Hematopoietic multipotent progenitor cell treated with erythropoietin and hydrocortisone succinate and interleukin-3 and kit ligand, for 17 days (in vitro differentiated cells): ENCODE data around the gene UAP1L1.
A peak's percentile ranks its signal among the peaks of the same experiment; 100 is the strongest.
"Not testable (repeated sequence)": the region's sequence is repeated elsewhere in the genome, so short reads cannot be mapped to it uniquely, and the experiment has no call there.

Source experiments
- DNase-seq: peaks from one replicate; pipeline ENCODE4 v3.0.0-alpha.2; 2015; ENCODE audit warnings: low spot score

UAP1L1 gene

DNA sequence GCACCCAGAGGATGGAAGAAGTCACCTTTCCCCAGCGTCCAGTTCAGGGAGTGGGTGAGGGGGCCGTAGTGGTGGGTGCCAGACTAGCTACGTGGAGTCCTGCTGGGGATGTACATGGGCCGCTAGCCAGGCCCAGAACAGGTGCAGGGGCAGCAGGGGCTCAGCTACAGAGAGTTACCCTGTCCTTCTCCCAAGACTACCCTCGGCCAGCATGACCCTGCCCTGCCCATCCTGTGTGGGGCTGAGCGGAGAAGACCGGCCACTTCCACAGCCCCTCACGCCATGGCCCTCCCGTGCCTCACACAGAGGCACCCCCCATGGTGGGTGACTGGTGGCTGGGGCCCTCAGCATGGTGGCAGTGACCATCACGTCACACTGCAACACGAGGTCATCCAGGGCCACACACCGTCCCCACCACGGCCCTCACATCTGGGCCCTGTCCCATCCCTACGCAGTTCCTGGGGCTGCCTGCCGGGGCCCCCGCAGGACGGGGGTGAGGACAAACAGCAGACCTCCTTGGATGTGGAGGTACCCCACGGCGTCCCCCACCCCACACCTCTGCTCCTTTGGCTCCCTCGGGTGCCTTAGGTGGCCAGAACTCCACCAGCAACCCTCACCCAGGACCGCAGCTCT lies 38.2 kb downstream of the UAP1L1 start:
- DNase-seq: no peak

DNA sequence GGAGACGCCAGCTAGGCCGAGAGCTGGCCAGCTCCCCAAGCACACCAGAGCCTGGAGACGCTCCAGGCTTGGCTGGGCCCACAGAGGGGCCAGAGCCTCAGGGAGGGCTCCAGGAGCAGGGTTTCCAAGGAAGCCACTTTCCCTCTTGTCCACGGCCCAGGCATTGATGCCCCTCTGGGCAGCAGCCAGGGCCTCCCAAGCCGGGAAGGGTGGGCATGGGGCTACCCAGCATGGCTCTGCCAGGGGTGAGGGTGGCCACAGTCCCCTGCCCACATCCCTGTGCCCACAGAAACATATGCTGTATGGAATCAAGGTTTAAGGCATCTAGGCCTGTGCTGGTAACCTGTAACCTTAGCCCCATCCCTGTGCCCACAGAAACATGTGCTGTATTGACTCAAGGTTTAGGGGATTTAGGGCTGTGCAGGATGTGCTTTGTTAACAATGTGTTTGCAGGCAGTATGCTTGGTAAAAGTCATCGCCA lies 38.8 kb downstream of the UAP1L1 start:
- DNase-seq: no peak

DNA sequence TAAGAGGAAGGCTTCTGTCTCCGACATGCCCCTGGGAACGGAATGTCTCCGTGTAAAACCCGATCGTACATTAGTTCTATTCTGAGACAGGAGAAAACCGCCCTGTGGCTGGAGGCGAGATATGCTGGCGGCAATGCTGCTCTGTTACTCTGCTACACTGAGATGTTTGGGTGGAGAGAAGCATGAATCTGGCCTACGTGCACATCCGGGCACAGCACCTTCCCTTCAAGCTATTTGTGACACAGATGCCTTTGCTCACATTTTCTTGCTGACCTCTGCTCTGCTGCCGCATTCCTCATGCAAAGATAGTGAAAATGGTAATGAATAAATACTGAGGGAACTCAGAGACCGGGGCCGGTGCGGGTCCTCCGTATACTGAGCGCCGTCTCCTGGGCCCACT lies 39.4 kb downstream of the UAP1L1 start:
- DNase-seq: no peak

DNA sequence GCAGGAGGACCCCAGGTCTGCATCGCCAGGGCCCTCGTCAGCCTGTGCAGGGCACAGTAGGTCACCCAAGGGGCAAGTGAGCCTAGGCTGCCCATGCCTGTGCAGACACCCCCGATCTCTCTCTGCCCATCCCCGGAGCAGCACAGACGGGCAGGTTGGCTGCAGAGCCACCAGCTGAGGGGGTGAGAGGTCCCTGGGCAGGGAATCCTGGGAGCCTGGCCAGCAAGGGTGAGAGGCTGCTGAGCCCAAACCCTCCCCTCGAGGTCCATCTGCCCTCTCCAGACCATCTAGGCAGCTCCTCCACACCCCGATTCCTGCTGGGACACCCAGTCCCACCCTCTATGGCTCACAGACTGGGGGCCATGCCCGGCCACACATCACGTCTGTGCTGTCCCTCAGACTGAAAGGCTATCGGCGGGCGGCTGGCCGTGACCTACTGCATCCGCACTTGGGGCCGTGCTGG lies 40.0 kb downstream of the UAP1L1 start:
- no peak for DNase-seq

DNA sequence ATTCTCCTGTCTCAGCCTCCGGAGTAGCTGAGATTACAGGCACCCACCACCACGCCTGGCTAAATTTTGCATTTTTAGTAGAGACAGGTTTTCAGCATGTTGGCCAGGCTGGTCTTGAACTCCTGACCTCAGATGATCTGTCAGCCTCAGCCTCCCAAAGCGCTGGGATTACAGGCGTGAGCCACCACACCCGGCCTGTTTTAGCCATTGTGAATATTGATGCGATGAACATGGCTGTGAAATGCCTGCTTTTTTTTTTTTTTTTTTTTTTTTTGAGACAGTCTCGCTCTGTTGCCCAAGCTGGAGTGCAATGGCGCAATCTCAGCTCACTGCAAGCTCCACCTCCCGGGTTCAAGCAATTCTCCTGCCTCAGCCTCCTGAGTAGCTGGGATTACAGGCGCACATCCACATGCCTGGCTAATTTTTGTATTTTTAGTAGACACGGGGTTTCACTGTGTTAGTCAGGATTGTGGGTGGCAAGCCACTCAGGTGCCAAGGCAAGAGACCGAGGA lies 40.8 kb downstream of the UAP1L1 start:
- DNase-seq: not testable (repeated sequence)

DNA sequence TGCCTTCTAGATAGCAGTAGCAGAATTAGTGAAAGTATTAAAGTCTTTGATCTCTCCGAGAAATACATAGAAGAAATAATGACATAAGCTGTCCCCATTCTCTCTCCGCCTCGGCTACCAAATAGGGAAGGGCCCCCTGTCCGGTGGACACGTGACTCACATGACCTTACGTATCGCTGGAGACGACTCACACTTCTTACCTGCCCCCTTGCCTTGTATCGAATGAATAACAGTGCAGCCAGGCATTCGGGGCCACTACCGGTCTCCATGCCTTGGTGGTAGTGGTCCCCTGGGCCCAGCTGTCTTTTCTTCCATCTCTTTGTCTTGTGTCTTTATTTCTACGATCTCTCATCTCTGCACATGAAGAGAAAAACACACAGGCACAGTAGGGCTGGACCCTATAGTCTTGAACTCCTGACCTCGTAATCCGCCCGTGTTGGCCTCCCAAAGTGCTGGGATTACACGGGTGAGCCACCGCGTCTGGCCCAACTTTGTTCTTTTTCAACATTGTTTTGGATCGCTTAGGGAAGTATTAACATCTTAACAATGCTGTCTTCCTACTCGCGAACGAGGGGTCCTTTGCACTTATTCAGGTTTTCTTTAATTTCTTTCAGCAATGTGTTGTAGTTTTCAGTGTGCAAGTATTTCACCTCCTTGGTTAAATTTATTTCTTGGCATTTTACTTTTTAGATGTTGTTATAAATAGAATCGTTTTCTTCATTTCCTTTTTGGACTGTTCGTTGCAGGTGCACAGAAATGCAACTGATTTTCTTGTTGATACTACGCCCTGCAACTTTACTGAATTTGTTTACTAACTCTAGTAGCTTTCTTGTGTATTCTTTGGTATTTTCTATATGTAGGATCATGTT lies 44.8 kb downstream of the UAP1L1 start:
- DNase-seq: not testable (repeated sequence)

DNA sequence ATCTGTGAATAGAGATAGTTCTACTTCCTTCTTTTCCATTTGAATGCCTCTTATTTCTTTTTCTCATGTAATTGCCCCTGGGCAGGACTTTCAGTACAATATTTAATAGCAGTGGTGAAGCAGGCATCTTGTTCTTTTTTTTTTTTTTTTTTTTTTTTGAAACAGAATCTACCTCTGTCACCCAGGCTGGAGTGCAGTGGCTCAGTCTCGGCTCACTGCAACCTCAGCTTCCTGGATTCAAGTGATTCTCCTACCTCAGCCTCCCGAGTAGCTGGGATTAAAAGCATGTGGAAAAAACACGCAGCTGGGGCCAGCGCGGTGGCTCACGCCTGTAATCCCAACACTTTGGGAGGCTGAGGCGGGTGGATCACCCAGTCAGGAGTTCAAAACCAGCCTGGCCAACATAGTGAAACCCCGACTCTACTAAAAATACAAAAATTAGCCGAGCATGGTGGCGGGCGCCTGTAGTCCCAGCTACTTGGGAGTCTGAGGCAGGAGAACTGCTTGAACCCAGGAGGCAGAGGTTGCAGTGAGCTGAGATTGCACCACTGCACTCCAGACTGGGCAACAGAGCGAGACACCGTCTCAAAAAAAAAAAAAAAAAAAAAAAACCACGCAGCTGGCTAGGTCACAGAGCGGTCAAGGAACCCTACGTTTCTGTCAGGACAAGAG lies 45.6 kb downstream of the UAP1L1 start:
- not testable (repeated sequence) for DNase-seq

DNA sequence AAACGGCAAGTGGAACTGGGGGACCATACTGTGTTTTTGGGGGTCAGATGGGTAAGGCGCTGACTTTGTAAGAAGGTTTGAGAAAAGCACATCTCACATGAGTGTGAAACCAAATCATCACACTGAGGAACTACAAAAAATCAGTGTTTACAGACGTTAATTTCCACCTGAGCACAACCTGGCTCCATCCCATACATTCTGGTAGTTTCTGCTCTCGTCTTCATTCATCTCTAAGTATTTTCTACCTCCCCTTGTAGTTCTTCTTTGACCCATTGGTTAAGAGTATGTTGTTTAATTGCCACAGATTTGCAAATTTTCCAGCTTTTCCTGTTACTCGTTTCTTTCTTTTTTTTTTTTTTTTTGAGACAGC lies 46.1 kb downstream of the UAP1L1 start:
- DNase-seq: no peak

DNA sequence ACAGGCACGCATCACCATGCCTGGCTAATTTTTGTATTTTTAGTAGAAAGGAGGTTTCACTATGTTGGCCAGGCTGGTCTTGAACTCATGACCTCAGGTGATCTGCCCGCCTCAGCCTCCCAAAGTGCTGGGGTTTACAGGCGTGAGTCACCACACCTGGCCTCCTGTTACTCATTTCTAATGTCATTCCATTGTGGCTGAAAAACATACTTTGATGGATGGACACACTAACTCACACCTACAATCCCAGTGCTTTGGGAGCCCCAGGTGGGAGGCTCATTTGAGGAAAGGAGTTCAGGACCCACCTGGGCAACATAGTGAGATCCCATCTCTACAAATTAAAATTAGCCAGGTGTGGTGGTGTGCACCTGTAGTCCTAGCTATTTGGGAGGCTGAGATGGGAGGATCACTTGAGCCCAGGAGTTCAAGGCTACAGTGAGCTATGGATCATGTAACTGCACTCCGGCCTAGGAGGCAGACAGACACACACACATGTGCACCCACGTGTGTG lies 46.7 kb downstream of the UAP1L1 start:
- DNase-seq: not testable (repeated sequence)

DNA sequence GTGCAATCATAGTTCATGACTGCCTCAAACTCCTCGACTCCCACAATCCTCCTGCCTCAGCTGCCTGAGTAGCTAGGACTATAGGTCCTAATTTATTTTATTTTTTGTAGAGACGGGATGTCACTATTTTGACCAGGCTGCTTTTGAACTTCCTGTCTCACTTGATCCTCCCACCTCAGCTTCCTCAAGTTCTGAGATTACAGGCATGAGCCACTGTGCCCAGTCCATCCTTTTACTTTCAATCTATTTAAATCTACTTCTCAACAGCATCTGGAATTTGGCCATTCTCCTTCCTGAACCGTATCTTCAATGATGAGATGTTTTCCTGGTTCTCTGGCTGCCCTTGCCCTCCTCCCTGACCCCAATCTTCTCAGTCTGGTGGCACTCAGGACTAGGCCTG lies 49.5 kb downstream of the UAP1L1 start:
- DNase-seq: no peak

DNA sequence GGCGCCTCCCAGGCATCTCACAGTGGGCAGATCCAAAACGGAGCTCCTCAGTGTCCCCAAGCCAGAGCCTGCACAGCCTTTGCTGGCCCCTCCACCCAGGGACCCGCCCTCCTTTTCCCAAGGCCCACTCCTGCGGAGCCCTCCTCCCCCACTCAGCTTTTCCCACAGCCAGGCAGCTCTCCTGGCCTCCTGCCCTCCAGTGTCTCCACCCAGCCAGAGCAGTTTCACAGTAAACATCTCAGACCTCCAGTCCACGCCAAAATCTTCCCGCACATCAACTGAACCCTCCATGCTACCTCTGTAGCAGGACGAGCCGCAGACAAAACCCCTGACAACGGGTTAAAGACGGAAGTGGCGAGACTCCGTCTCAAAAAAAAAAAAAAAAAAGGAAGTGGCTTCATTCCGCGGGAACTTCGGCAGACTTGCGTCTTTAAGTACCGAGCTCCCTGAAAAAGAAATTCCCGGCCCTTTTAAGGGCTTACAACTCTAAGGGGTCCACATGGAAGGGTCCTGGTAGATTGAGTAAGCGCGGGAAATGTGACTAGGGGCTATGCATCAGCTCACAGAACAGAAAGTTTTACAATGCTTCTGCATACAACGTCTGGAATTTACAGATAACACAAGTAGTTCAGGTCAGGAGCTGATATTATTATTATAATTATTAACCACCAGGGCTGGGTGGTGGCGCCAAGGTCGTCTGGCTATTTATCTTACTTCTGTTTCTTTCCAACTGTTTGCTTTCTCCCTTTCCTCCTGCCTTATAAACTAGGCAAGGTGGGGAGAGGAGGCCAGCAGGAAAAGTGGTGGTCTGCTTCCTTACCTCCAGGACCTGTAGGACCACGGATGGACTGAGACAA lies 50.2 kb downstream of the UAP1L1 start:
- peak; percentile 70 for DNase-seq

DNA sequence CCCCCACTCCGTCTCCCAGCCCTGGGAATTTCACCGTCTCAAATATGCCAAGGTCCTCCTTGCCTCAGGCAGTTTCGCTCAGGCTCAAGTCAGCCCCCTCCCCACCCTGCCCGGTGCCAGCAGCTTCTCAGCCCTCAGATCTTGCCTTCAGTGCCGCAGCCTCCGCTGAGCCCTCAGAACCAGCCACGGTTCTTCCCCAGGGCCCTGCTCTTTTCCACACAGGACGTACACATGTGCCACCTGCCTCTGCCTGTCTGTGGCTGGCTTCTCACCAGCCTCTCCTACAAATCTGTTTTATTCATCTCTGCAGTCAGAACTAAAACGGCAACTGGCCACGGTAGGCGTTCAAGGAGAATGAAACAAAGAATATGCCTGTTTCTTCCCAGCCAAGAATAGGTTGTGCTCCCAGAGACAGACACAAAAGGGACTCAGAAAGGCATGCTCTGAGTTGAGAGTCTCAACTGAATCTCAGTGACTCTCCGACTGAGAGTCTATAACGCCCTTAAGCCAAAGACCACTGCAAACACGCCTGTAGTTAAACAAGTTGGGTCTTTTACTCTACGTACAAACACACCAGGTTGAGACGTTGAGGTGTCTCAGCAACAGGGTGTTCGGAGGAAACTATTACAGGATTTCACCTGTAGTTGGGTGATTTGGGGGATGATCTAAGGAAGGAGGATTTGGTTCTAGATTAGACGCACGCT lies 51.0 kb downstream of the UAP1L1 start:
- peak; percentile 43 for DNase-seq

DNA sequence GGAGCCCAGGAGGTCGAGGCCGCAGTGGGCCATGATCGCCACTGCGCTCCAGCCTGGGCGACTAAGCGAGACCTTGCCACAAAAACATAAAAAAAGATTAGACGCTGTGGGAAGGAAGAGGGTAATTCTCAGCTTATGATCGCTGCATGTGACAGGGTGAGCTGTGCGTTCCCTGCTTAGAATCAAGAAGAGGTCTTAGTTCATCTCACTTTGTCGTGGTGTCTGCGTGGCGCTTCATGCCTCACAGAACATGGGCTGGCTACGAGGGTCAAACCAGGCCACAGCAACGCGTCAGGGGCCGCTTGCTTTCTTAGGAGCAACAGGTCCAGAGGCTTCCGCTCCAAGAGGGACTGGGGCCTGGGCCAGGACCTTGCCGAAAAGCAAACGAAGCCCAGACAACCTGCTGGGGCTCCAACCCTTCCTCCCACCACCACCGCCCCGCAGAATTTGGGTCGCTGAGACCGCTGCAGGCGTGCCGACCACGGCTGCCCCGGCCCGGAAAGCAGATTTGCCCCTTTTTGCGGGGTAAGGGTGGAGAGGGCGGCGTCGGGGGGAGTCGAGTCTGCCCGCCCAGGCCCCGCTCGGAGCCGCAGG lies 51.6 kb downstream of the UAP1L1 start:
- DNase-seq: peak; percentile 40

DNA sequence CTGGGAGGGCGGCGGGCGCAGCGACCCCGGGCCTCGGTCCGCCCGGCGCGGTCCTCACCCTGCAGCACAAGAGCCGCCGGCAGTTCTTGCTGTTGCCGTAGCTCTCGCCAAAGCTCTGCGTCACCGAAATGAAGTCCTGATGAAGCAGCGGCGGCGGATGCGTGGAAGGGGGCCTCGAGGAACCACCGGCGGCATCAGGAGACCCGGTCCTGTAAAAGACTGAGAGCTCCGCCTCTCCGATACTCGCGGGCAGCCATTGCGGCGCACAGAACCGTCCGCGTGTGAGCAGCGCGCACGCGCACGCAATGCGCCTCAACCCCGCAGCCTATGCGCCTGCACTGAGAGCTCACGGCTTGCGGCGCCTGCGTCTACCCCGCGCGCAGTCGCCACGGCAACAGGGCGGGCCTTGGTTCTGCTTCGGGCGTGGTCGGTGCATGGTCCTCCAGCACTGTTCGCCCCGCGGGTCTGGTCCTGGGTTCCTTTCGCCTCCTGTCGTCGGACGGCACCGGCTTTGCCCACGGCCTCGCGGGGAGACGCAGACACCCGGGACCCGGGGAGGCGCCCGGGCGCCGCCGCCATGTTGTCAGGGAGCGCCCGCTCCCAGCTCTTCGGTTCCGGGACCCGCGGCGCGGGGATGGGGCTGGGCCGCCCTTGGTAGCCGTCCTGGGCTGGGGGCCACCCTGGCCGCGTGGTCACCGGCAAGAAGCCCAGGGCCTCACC lies 52.3 kb downstream of the UAP1L1 start:
- DNase-seq: peak; percentile 96

DNA sequence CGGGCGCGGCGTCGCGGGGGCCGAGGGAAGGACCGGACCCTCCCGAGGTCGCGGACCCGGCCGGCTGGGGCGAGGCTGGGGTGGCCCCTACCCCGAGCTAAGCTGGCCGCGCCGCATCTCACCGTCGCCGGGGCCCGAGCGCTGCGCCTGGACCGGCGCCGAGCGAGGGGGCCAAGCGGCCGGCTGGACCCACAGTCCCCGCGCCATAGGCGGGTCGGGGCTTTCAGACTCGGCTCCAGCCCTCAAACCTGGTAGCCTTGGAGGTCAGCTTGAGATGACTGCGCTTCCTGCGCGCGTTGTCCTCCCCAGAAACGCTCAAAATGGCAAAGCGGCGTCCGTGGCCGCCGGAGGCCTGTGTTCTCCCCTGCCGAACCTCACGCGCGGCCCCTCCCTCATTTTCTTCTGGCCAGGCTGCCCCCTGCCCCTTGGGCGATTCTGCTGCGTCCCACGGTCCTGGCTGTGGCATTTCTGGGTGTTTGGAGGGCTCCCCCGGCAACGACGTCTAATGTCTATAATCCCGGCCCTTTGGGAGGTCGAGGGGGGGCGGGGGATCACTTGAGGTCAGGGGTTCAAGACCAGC lies 52.9 kb downstream of the UAP1L1 start:
- no peak for DNase-seq
